Fibroblast of skin of left quadriceps (primary cell): Measurements from ENCODE around the gene LMBRD2.
A peak's percentile ranks its signal among the peaks of the same experiment; 100 is the strongest.

ENCODE experiments used
- DNase-seq, 2 experiments: peaks; one replicate each; pipeline ENCODE4 v3.0.0-alpha.2; 2013; ENCODE audit warnings: low read depth in 2 of 2

Gene LMBRD2

GRCh38 chr5:36105819-36106218, 45.9 kb downstream of the LMBRD2 start:
- no peak for DNase-seq

- DNase-seq, result no peak
These were observed 51.9 kb downstream of the LMBRD2 start for GRCh38 chr5:36099748-36100147.

GRCh38 chr5:36096486-36096885, 55.2 kb downstream of the LMBRD2 start:
- DNase-seq, result no peak

- DNase-seq, result no peak
These were observed 61.7 kb downstream of the LMBRD2 start for GRCh38 chr5:36089989-36090388.

- DNase-seq, result peak; percentile 12 to 21
These were observed 72.4 kb downstream of the LMBRD2 start for GRCh38 chr5:36079200-36079781.

GRCh38 chr5:36078430-36078829, 73.3 kb downstream of the LMBRD2 start:
- DNase-seq, result no peak

GRCh38 chr5:36073595-36074216, 78.0 kb downstream of the LMBRD2 start:
- DNase-seq, result no peak

GRCh38 chr5:36070687-36071571, 80.8 kb downstream of the LMBRD2 start:
- no peak for DNase-seq

GRCh38 chr5:36068751-36069281, 82.9 kb downstream of the LMBRD2 start:
- DNase-seq, result no peak

- no peak for DNase-seq
These were observed 85.0 kb downstream of the LMBRD2 start, which contains the start of gene UGT3A2 for GRCh38 chr5:36066540-36067210. UGT3A2 (minus strand) TSS chr5:36066882; CDS start chr5:36066789, 93 bp downstream.

GRCh38 chr5:36066001-36066539, 85.6 kb downstream of the LMBRD2 start:
- no peak for DNase-seq

GRCh38 chr5:36060420-36060887, 91.2 kb downstream of the LMBRD2 start:
- DNase-seq, result peak in 1 of 2 experiments; percentile 23

GRCh38 chr5:36059571-36060419, 91.9 kb downstream of the LMBRD2 start:
- DNase-seq, result peak; percentile 42 to 48

- DNase-seq, result no peak
These were observed 92.9 kb downstream of the LMBRD2 start for GRCh38 chr5:36058776-36059175.

GRCh38 chr5:36057386-36057785, 94.3 kb downstream of the LMBRD2 start:
- DNase-seq, result no peak

- no peak for DNase-seq
These were observed 95.3 kb downstream of the LMBRD2 start for GRCh38 chr5:36056422-36056821.

GRCh38 chr5:36055984-36056383, 95.7 kb downstream of the LMBRD2 start:
- DNase-seq, result no peak

- no peak for DNase-seq
These were observed 97.0 kb downstream of the LMBRD2 start for GRCh38 chr5:36054647-36055046.

- no peak for DNase-seq
These were observed 99.1 kb downstream of the LMBRD2 start for GRCh38 chr5:36052538-36052937.

GRCh38 chr5:36049949-36050348, 101.7 kb downstream of the LMBRD2 start:
- DNase-seq, result no peak
